Measurements from ENCODE around the gene RTP3.

Gene RTP3

GRCh38 chr3:46469680-46470357 lies 28.0 kb upstream of the RTP3 start:
- Histone ChIP-seq H3K9me3 (ENCODE audit: insufficient read depth, low read length) (no peaks in the 10 kb centered on the region), H3K4me2 (ENCODE audit: low read length) (no peak overlapping the region), H4K20me1 (ENCODE audit: insufficient read depth, low read length) (no peaks in the 10 kb centered on the region), H2AFZ (ENCODE audit: low read depth, low read length) (no peak overlapping the region), H3K4me1 (ENCODE audit: low read length) (no peaks in the 10 kb centered on the region), H3K79me2 (ENCODE audit: low read length) (no peaks in the 10 kb centered on the region), H3K36me3 (replicated peaks; ENCODE audit: low read depth, low read length) (no peaks in the 10 kb centered on the region), H3K27ac (ENCODE audit: low read length) (no peak overlapping the region), H3K27me3 (ENCODE audit: low read depth, low read length) (peaks cover 43% of the 10 kb centered on the region), H3K9ac (ENCODE audit: low read length) (no peak overlapping the region), H3K4me3 (ENCODE audit: low read length) (no peak overlapping the region)
- no peak for TF ChIP-seq EZH2phosphoT487 (IDR thresholded peaks at IDR 0.05; ENCODE audit: low read depth)

- Histone ChIP-seq H3K4me3 (ENCODE audit: low read length) (no peak overlapping the region), H3K27ac (ENCODE audit: low read length) (no peak overlapping the region), H3K4me1 (ENCODE audit: low read length) (no peaks in the 10 kb centered on the region), H3K9me3 (ENCODE audit: insufficient read depth, low read length) (no peaks in the 10 kb centered on the region), H3K27me3 (ENCODE audit: low read depth, low read length) (peaks cover 47% of the 10 kb centered on the region), H3K79me2 (ENCODE audit: low read length) (no peaks in the 10 kb centered on the region), H3K36me3 (replicated peaks; ENCODE audit: low read depth, low read length) (no peaks in the 10 kb centered on the region), H4K20me1 (ENCODE audit: insufficient read depth, low read length) (no peaks in the 10 kb centered on the region), H3K4me2 (ENCODE audit: low read length) (no peak overlapping the region), H2AFZ (ENCODE audit: low read depth, low read length) (no peak overlapping the region), H3K9ac (ENCODE audit: low read length) (no peak overlapping the region)
- no peak for TF ChIP-seq EZH2phosphoT487 (IDR thresholded peaks at IDR 0.05; ENCODE audit: low read depth)
- TF ChIP-seq CTCF (IDR thresholded peaks at IDR 0.05; ENCODE audit: low read depth, low read length): no peak
These were observed 26.9 kb upstream of the RTP3 start for GRCh38 chr3:46470831-46471230.

DNA sequence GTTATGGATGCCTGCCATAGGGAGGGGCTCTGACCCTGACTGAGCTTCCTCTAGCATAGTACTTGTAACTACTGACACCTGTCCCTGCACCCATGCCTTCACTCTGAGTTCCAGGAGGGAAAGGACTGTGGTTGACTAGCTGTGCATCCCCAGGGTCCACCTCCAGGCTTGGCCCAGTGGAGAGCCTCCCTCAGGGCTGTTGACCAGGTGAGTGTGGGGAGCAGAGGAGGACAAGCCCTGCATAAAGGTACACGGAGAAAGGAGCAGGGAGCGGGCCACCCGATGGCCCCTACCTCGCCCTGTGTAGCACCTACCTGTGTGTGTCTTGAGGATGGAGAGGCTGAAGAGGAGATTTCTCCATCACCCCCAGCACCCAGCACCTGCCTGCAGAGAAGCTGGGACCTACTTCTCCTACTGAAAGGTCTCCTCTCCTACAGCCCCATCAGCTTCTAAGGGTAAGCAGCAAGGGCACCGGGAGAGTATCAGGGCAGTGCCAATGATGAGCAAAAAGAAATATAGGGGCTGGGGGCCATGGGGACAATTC lies 26.3 kb upstream of the RTP3 start:
- Histone ChIP-seq H3K27ac (ENCODE audit: low read length) (no peak overlapping the region), H3K9ac (ENCODE audit: low read length) (no peak overlapping the region), H2AFZ (ENCODE audit: low read depth, low read length) (no peak overlapping the region), H3K9me3 (ENCODE audit: insufficient read depth, low read length) (no peaks in the 10 kb centered on the region), H3K4me1 (ENCODE audit: low read length) (no peaks in the 10 kb centered on the region), H3K4me3 (ENCODE audit: low read length) (no peak overlapping the region), H3K27me3 (ENCODE audit: low read depth, low read length) (peaks cover 49% of the 10 kb centered on the region), H3K79me2 (ENCODE audit: low read length) (no peaks in the 10 kb centered on the region), H3K4me2 (ENCODE audit: low read length) (no peak overlapping the region), H4K20me1 (ENCODE audit: insufficient read depth, low read length) (no peaks in the 10 kb centered on the region), H3K36me3 (replicated peaks; ENCODE audit: low read depth, low read length) (no peaks in the 10 kb centered on the region)
- no peak for TF ChIP-seq CTCF (IDR thresholded peaks at IDR 0.05; ENCODE audit: low read depth, low read length)
- no peak for TF ChIP-seq EZH2phosphoT487 (IDR thresholded peaks at IDR 0.05; ENCODE audit: low read depth)

GRCh38 chr3:46472736-46473135 lies 25.0 kb upstream of the RTP3 start:
- Histone ChIP-seq H3K4me1 (ENCODE audit: low read length) (no peaks in the 10 kb centered on the region), H2AFZ (ENCODE audit: low read depth, low read length) (no peak overlapping the region), H3K27ac (ENCODE audit: low read length) (no peak overlapping the region), H3K4me3 (ENCODE audit: low read length) (no peak overlapping the region), H4K20me1 (ENCODE audit: insufficient read depth, low read length) (no peaks in the 10 kb centered on the region), H3K4me2 (ENCODE audit: low read length) (no peak overlapping the region), H3K79me2 (ENCODE audit: low read length) (no peaks in the 10 kb centered on the region), H3K36me3 (replicated peaks; ENCODE audit: low read depth, low read length) (no peaks in the 10 kb centered on the region), H3K27me3 (ENCODE audit: low read depth, low read length) (peaks cover 61% of the 10 kb centered on the region), H3K9ac (ENCODE audit: low read length) (no peak overlapping the region), H3K9me3 (ENCODE audit: insufficient read depth, low read length) (no peaks in the 10 kb centered on the region)
- TF ChIP-seq CTCF (IDR thresholded peaks at IDR 0.05; ENCODE audit: low read depth, low read length) (no peak), EZH2phosphoT487 (IDR thresholded peaks at IDR 0.05; ENCODE audit: low read depth) (no peak)
